RWPE1 (cell line): ENCODE results near the gene PPP2R5D.

Experiments used
- CTCF ChIA-PET: fragments of 350-600 bp; sonication (Branson Sonifier 250); formaldehyde crosslinking; extraction: SDS; loops from one replicate; lab custom pipeline; 2021; lab: Yijun Ruan, JAX
- POLR2A ChIA-PET: fragments of 400-600 bp; formaldehyde crosslinking; extraction: SDS; loops from one replicate; lab custom pipeline; 2020; ENCODE audit warnings: antibody characterized with exemption; ENCODE audit not compliant: low non-redundant PET; lab: Yijun Ruan, JAX
- DNase-seq: peaks from one replicate; pipeline ENCODE4 v3.0.0; 2012; ENCODE audit warnings: low spot score
- H3K27ac ChIP-seq: fragments of 450-650 bp; 2 replicates; pipeline ENCODE4 v1.5.1; 2017
- CTCF ChIP-seq: fragments of 450-650 bp; conservative IDR thresholded peaks from 2 replicates; pipeline ENCODE4 v1.5.1; 2017; ENCODE audit warnings: low read depth, mild to moderate bottlenecking

Gene PPP2R5D

GRCh38 chr6:43060755-43061633, 76.6 kb downstream of the PPP2R5D start:
- ChIA-PET POLR2A (no interaction called here), CTCF (interaction anchor here (0.7 to 2.9 kb wide), 2 partner anchors 36 to 82 kb away, joined by 3 to 11 read pairs; no protein-coding TSS in a partner anchor)
- no peak for DNase-seq
- H3K27ac ChIP-seq, result peak overlapping the region; percentile 85
- TF ChIP-seq CTCF, result no peak

GRCh38 chr6:43061861-43062260, 77.5 kb downstream of the PPP2R5D start:
- ChIA-PET POLR2A (no interaction called here), CTCF (interaction anchor here (2.9 kb wide), 1 partner anchor 81 kb away, joined by 11 read pairs; no protein-coding TSS in a partner anchor)
- no peak for TF ChIP-seq CTCF
- no peak overlapping the region for H3K27ac ChIP-seq
- DNase-seq, result no peak
